HT-29 (cell line): Measurements from ENCODE around the gene ZHX3. TPM values are rescaled to one million over a fixed set of nuclear protein-coding genes. Genes with fewer than 3 reads are reported as not detected.

Source experiments
- DNase-seq: peaks from one replicate; pipeline ENCODE4 v3.0.0-alpha.2; 2015; ENCODE audit warnings: low spot score
- total RNA-seq: library from RNA; depleted of rRNA; stranded (reverse); fragments of >200 nt; shearing (Covaris generic); gene quantifications from 2 replicates; pipeline ENCODE4 v1.2.3, GENCODE V29; 2014

ZHX3 gene
- total RNA-seq, 1 experiment from 2014 or later, result 7.0 TPM

GRCh38 chr20:41353530-41353929, 36.0 kb upstream of the ZHX3 start:
- no peak for DNase-seq

DNA sequence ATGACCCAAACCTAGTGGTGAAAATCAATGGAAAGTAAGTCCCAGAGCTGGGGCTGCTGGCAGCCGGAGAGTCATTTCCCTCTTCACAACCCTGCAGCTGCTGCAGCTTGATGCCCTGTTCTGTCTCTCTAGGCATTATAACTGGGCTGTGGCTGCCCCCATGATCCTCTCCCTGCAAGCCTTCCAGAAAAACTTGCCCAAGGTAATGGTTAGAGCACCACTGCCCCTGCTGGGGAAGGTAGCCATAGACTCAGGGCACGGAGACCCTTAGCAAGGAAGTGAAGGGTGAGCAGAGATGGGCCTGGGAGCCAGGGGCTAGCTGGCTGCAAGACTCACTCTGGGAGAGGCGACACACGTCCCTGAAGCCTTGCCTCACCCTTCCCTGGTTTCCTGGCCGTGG, 35.1 kb upstream of the ZHX3 start:
- DNase-seq, result no peak

DNA sequence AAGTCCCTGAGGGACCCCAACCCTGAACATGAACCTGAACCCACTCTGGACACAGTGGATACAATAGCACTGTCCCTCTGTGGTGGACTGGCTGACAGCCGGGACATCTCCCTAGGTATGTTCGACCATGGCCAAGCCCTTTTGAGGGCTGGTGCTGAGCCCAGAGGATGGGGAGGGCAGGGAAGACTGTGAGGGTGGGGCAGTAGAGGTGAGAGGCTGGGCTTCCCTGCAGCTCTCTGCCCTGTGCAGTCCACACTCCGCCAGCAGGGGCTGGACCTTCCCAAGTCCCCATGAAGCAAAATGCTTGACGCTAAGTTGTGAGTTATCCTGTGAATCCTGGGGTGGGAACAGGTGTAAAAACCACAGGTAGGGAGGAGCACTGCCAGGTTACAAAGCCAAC, 34.6 kb upstream of the ZHX3 start:
- peak; percentile 51 for DNase-seq

DNA sequence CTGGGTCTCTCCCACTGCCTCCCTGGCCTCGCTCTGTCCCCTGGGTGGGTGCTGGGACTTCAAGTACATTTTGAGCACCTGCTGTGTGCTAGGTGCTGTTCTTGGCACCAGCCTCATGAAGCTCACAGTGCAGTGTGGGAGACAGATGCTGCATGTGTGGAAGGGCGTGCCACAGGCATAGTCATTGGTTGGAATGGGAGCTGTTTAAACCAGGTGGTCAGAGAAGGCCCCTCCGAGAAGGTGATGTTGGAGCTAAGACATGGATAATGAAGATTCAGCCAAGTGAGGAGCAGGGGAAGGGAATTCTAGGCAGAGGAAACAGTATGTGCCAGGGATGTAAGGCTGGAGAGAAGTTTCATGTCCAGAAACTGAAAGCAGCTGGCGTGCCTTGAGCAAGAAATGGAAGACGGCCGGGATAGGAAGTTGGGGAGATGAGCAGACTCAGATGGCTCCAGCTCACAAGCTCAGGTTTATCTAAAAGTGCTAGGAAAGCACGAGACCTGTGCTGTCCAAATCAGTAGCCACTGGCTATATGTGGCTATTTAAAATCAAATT, 33.0 kb upstream of the ZHX3 start:
- no peak for DNase-seq

DNA sequence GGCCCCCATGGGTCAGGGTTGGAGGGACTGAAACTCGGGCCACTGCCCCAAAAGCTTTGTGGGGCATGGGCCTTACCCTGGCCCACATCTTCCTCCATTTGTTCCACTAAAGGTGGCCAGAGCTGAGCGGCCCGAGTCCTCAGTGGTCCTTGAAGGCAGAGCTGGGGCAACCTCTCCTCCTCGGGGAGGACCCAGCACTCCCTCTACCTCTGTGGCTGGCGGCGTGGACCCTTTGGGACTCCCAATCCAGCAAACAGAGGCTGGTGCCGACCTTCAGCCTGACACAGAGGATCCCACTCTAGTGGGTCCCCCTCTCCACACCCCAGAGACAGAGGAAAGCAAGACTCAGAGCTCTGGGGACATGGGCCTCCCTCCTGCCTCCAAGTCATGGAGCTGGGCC, 32.4 kb upstream of the ZHX3 start:
- DNase-seq, result no peak

- no peak for DNase-seq
Observed at GRCh38 chr20:41349266-41349665, 31.7 kb upstream of the ZHX3 start.

- no peak for DNase-seq
Observed at GRCh38 chr20:41348430-41349172, 31.1 kb upstream of the ZHX3 start.

DNA sequence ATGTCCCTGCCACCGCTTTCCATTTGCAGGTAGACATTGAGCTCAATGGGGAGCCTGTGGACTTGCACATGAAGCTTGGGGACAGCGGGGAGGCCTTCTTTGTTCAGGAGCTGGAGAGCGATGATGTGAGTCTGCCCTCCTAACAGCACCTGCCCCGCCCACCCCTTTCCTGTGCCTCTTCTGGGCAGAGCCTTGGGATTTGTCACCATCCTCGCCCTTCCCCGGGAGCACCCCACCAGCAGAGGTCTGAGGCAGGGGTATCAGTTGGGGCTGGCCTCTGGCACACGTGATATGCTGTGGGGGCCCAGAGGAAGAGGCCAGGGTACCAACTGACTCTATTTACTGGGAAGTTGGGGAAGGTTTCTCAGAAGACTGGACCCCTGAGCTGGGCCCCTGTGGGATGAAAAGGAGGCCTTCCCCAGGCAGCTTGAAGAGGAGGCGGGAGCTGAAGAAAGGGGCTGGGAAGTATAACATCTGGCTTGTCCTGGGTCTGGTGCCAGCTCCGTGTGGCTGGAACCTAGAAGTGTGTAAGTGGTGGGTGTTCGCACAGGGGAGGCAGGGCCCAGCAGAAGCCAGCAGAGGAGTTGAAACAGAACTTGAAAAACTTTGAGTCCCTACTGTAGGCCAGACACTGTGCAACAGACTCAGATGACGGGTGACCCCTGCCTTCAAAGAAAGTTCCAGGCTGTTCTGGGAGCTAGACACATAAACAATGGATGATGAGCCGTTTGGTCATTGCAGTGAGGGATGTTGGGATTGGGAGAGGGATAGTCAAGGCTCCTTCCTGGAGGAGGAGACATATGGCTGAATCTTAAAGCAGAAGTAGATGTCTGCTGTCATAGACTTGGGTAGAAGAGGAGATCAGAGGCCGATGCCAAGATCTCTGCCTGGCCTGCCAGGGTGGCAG, 30.2 kb upstream of the ZHX3 start:
- no peak for DNase-seq

- DNase-seq, result no peak
Observed at GRCh38 chr20:41345729-41346067, 28.2 kb upstream of the ZHX3 start.

- no peak for DNase-seq
Observed at GRCh38 chr20:41344938-41345728, 27.6 kb upstream of the ZHX3 start.

DNA sequence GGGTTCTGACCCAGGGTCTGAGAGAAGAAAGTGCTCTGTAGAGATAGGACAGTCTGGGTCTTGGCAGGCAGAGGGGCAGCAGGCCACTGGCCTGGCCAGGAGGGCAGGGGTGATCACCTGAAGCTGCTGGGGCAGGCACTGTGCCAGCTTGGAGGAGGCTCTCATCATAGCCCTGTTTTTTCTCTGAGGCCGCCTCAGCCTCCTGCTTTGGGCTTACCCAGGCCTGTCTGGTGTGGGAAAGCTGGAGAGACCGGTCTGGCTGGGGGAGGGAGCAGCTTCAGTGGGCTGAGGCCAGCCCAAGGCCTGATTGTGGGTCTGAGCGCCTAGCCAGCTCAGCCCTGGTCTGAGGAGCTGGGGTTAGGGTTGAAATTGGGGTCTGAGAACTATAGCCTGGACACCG, 26.9 kb upstream of the ZHX3 start:
- no peak for DNase-seq

GRCh38 chr20:41342474-41343464, 25.2 kb upstream of the ZHX3 start:
- no peak for DNase-seq

DNA sequence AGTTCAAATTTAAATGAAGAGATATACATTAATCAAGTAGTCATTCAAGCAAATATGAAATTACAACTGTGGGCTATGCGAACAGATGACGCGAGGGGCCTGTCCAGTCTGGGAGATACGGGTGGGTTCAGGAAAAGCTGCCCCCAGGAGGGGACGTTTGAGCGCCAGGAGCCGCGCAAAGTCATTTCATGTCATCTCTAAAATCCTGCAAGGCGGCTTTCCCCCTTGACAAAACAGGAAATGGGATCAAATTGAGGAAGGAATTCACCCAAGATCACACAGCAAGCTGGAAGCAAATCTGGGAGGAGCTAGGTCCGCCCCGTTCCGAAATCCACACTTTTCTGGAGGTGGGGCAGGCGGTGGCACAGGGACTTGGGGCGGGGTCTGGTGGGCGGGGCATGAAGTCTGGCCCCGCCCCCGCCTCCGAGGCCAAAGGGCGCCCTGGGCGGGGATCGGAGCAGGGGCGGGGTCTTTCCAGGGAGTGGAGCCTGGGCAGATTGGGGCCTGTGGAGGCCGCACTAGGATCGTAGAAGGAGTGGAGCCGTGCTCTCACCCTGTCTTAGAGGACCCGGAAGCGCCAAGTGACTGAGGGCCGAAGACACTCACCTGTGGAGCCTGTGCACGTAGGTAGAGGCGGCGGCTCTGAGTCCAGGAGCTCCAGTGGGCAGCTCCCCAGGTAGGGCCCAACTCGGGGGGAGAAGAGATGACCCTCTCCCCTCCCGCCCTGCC, 23.0 kb upstream of the ZHX3 start, which contains the start of gene LPIN3:
LPIN3 (plus strand) TSS at position 495 of the 729 bp plus-strand sequence. CDS start 4,983 bp downstream, outside the sequence.
- peak; percentile 99 for DNase-seq

DNA sequence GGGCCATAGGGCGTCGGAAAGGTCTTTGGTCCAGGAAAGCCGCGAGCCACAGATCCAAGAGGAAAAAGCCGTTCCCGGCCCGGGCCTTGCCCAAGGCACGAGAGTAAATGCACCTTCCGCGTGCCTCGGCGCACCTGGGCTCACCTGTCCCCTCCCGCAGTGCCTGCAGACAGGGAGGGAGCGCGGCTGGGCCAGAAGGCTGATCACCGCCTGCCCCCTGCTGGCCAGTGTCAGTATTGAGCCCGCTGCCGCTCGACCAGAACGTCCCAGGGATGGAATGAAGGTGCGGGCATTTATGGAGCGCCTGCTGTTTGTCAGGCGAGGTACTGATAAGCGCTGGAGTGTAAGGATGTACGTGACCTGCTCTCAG, 22.4 kb upstream of the ZHX3 start:
- peak; percentile 99 for DNase-seq

GRCh38 chr20:41336711-41337492, 19.4 kb upstream of the ZHX3 start:
- DNase-seq, result no peak

DNA sequence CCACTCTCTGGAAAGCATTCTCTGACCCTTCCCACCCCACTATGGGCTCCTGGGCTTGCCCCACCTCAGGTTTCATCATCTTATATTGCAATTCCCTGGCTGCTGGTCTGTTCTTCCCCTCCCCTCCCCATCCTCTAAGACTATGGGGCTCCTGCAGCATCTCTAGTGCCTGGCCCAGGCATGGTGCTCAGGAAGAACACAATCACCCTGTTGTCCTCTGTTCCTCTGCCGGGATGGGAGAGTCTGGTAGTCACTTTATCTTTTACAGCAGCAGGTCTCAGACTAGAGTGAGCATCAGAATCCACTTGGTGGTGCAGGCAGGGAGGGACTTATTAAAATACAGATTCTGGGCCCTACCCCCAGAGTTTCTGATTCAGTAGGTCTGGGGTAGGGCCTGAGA, 18.1 kb upstream of the ZHX3 start:
- no peak for DNase-seq

- DNase-seq, result no peak
Observed at GRCh38 chr20:41334443-41335421, 17.2 kb upstream of the ZHX3 start.

- no peak for DNase-seq
Observed at GRCh38 chr20:41334036-41334435, 16.5 kb upstream of the ZHX3 start.
